ENCODE data around the gene ZNF385B.

DNA sequence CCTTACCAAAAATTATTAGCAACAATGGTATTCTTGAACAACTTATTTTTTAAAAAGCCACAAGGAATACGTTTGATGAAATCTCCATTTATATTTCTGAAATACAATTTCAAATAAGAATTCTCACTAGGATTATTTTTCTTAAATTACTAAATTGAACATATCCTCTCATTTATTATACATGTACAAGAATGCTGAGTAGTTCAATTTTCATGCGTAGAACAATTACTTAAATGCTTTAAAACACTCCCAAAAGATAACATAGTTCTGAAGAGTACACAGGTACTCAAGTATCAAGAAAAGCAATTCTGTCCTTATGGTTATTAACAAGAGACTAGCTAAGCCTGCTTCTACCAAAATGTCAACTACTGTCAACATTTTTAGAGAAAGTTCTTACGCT lies 268.1 kb downstream of the ZNF385B start:
- TF ChIP-seq RAD21 (conservative IDR thresholded peaks at IDR 0.05) = no peak
- TF ChIP-seq EZH2 (IDR thresholded peaks at IDR 0.05; ENCODE audit: borderline replicate concordance, insufficient read depth, low read length, poor library complexity, severe bottlenecking) = no peak
- no peak for TF ChIP-seq POLR2AphosphoS5 (IDR thresholded peaks at IDR 0.05)
- TF ChIP-seq, protein P1, sequence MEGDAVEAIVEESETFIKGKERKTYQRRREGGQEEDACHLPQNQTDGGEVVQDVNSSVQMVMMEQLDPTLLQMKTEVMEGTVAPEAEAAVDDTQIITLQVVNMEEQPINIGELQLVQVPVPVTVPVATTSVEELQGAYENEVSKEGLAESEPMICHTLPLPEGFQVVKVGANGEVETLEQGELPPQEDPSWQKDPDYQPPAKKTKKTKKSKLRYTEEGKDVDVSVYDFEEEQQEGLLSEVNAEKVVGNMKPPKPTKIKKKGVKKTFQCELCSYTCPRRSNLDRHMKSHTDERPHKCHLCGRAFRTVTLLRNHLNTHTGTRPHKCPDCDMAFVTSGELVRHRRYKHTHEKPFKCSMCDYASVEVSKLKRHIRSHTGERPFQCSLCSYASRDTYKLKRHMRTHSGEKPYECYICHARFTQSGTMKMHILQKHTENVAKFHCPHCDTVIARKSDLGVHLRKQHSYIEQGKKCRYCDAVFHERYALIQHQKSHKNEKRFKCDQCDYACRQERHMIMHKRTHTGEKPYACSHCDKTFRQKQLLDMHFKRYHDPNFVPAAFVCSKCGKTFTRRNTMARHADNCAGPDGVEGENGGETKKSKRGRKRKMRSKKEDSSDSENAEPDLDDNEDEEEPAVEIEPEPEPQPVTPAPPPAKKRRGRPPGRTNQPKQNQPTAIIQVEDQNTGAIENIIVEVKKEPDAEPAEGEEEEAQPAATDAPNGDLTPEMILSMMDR (IDR thresholded peaks at IDR 0.05; ENCODE audit: poor library complexity, severe bottlenecking) = no peak
- no peak for TF ChIP-seq SMC3 (conservative IDR thresholded peaks at IDR 0.05; ENCODE audit: poor library complexity)
- TF ChIP-seq MXI1 (conservative IDR thresholded peaks at IDR 0.05; ENCODE audit: poor library complexity, severe bottlenecking) = no peak

Data from neural cell (in vitro differentiated cells).